IMR-90 (cell line): Measurements from ENCODE around the gene COL6A3. TPM values are rescaled to one million over a fixed set of nuclear protein-coding genes. Genes with fewer than 3 reads are reported as not detected.

ENCODE experiments used
- ATAC-seq: fragments of 200-7000 bp; cut with Tn5 transposase; 2 replicates; pipeline ENCODE4 v1.9.1; 2020; ENCODE audit warnings: low read depth, mild to moderate bottlenecking, moderate library complexity
- BruUV-seq: library from RNA; stranded (reverse); fragments of 400-500 nt; replicated peaks from 2 replicates; lab custom pipeline; 2021; lab: Mats Ljungman, UMichigan
- CTCF ChIA-PET: fragments of 300-600 bp; formaldehyde crosslinking; extraction: SDS; loops from one replicate; lab custom pipeline; 2021; ENCODE audit warnings: antibody characterized with exemption; lab: Yijun Ruan, JAX
- POLR2A ChIA-PET: fragments of 300-600 bp; sonication (Branson Sonifier 250); formaldehyde crosslinking; loops from one replicate; lab custom pipeline; 2022; ENCODE audit warnings: antibody characterized with exemption; ENCODE audit not compliant: unreplicated experiment; lab: Charles Lee
- DNase-seq: peaks from one replicate; pipeline ENCODE4 v3.0.0; 2013
- H2AFZ ChIP-seq: replicated peaks from 2 replicates; pipeline ENCODE3; 2013; ENCODE audit warnings: low read length, mild to moderate bottlenecking; ENCODE audit not compliant: poor library complexity
- H2AK5ac ChIP-seq: 2 replicates; pipeline ENCODE4 v1.6.1; 2013; ENCODE audit warnings: low read depth, low read length, inconsistent platforms
- H2AK9ac ChIP-seq: replicated peaks from 2 replicates; pipeline ENCODE3; 2013; ENCODE audit warnings: mild to moderate bottlenecking, low read depth, low read length, moderate library complexity; ENCODE audit not compliant: poor library complexity
- H2BK120ac ChIP-seq: 2 replicates; pipeline ENCODE4 v1.6.1; 2013; ENCODE audit warnings: low read depth, low read length, inconsistent platforms
- H2BK15ac ChIP-seq: 3 replicates; pipeline ENCODE4 v1.6.1; 2013; ENCODE audit warnings: low read depth, low read length, inconsistent platforms
- H2BK20ac ChIP-seq: 2 replicates; pipeline ENCODE4 v1.6.1; 2013; ENCODE audit warnings: low read depth, mild to moderate bottlenecking, inconsistent platforms, low read length, moderate library complexity
- H2BK5ac ChIP-seq: 2 replicates; pipeline ENCODE4 v1.6.1; 2013; ENCODE audit warnings: mild to moderate bottlenecking, low read depth, low read length, inconsistent platforms; ENCODE audit not compliant: poor library complexity, severe bottlenecking
- H3K14ac ChIP-seq: replicated peaks from 2 replicates; pipeline ENCODE4 v1.6.1; 2013; ENCODE audit warnings: low read depth, low read length, inconsistent platforms
- H3K18ac ChIP-seq: 2 replicates; pipeline ENCODE4 v1.6.1; 2013; ENCODE audit warnings: low read depth, low read length, control low read depth
- H3K23ac ChIP-seq: 2 replicates; pipeline ENCODE4 v1.6.1; 2013; ENCODE audit warnings: low read depth, low read length, inconsistent platforms
- H3K27ac ChIP-seq: 2 replicates; pipeline ENCODE4 v1.5.1; 2013; ENCODE audit warnings: mild to moderate bottlenecking, control low read depth, low read length; ENCODE audit not compliant: insufficient read depth
- H3K27me3 ChIP-seq: 2 replicates; pipeline ENCODE4 v1.6.1; 2013; ENCODE audit warnings: low read length; ENCODE audit not compliant: control insufficient read depth, insufficient read depth
- H3K36me3 ChIP-seq: 2 replicates; pipeline ENCODE4 v1.6.1; 2013; ENCODE audit warnings: low read length, mixed read lengths; ENCODE audit not compliant: control insufficient read depth, insufficient read depth
- H3K4ac ChIP-seq: 2 replicates; pipeline ENCODE4 v1.6.1; 2013; ENCODE audit warnings: low read depth, low read length, inconsistent platforms
- H3K4me1 ChIP-seq: 2 replicates; pipeline ENCODE4 v1.6.1; 2013; ENCODE audit warnings: low read length, mixed read lengths; ENCODE audit not compliant: control insufficient read depth, insufficient read depth
- H3K4me2 ChIP-seq: 2 replicates; pipeline ENCODE4 v1.6.1; 2013; ENCODE audit warnings: low read depth, mild to moderate bottlenecking, control low read depth, low read length, moderate library complexity
- H3K4me3 ChIP-seq: 2 replicates; pipeline ENCODE4 v1.5.1; 2013; ENCODE audit warnings: low read depth, mild to moderate bottlenecking, control low read depth, low read length, moderate library complexity; ENCODE audit not compliant: insufficient read depth
- H3K56ac ChIP-seq: 2 replicates; pipeline ENCODE4 v1.6.1; 2013; ENCODE audit warnings: low read length, inconsistent platforms; ENCODE audit not compliant: insufficient read depth; ENCODE audit errors: extremely low read depth
- H3K79me1 ChIP-seq, 2 experiments: 2 replicates each; pipeline ENCODE4 v1.6.1; 2013; ENCODE audit warnings: low read length in 2 of 2, inconsistent platforms in 1 of 2, low read depth in 1 of 2
- H3K9ac ChIP-seq: 2 replicates; pipeline ENCODE4 v1.6.1; 2013; ENCODE audit warnings: low read depth, low read length, control low read depth
- H3K9me1 ChIP-seq: 2 replicates; pipeline ENCODE4 v1.6.1; 2013; ENCODE audit warnings: low read length, inconsistent platforms; ENCODE audit not compliant: insufficient read depth
- H3K9me3 ChIP-seq: 2 replicates; pipeline ENCODE4 v1.6.1; 2013; ENCODE audit warnings: low read length; ENCODE audit not compliant: control insufficient read depth, insufficient read depth
- H4K20me1 ChIP-seq: 2 replicates; pipeline ENCODE4 v1.6.1; 2013; ENCODE audit warnings: low read length, inconsistent platforms; ENCODE audit not compliant: insufficient read depth
- H4K5ac ChIP-seq: 2 replicates; pipeline ENCODE4 v1.6.1; 2013; ENCODE audit warnings: mild to moderate bottlenecking, low read depth, low read length, control low read depth
- H4K8ac ChIP-seq, 2 experiments: 2 replicates each; pipeline ENCODE4 v1.6.1; 2013; ENCODE audit warnings: low read depth in 2 of 2, low read length in 2 of 2, control low read depth in 1 of 2, inconsistent platforms in 1 of 2
- H4K91ac ChIP-seq: 2 replicates; pipeline ENCODE4 v1.6.1; 2013; ENCODE audit warnings: low read depth, low read length, inconsistent platforms; ENCODE audit not compliant: insufficient read depth
- CEBPB ChIP-seq: IDR thresholded peaks from 2 replicates; pipeline ENCODE4 v1.6.1; 2012; ENCODE audit warnings: low read depth, low read length, improper control_type of control experiment
- CHD1 ChIP-seq: IDR thresholded peaks from 2 replicates; pipeline ENCODE4 v1.6.1; 2012; ENCODE audit warnings: low read depth, low read length, improper control_type of control experiment
- FOS ChIP-seq: fragments of 150-350 bp; IDR thresholded peaks from 2 replicates; pipeline ENCODE4 v1.6.1; 2016; ENCODE audit warnings: low read depth, low read length
- MAFK ChIP-seq: IDR thresholded peaks from 2 replicates; pipeline ENCODE4 v1.6.1; 2012; ENCODE audit warnings: low read depth, low read length, improper control_type of control experiment
- MAZ ChIP-seq: IDR thresholded peaks from 2 replicates; pipeline ENCODE4 v1.6.1; 2012; ENCODE audit warnings: low read depth, mild to moderate bottlenecking, low read length, improper control_type of control experiment, moderate library complexity, borderline replicate concordance
- NFE2L2 ChIP-seq: fragments of 150-350 bp; IDR thresholded peaks from 2 replicates; pipeline ENCODE4 v1.6.1; 2016; ENCODE audit warnings: low read depth, mild to moderate bottlenecking, low read length
- POLR2A ChIP-seq: IDR thresholded peaks from 2 replicates; pipeline ENCODE4 v1.6.1; 2012; ENCODE audit warnings: mild to moderate bottlenecking, low read depth, low read length
- RAD21 ChIP-seq: IDR thresholded peaks from 2 replicates; pipeline ENCODE4 v1.6.1; 2012; ENCODE audit warnings: low read length, improper control_type of control experiment
- RFX5 ChIP-seq: IDR thresholded peaks from 2 replicates; pipeline ENCODE4 v1.8.0; 2012; ENCODE audit warnings: low read depth, mild to moderate bottlenecking, low read length, moderate library complexity
- SMC3 ChIP-seq: fragments of 150-350 bp; IDR thresholded peaks from 2 replicates; pipeline ENCODE4 v1.6.1; 2016; ENCODE audit warnings: low read depth, mild to moderate bottlenecking, antibody characterized with exemption, low read length, moderate library complexity
- WGBS, 2 experiments: methylation state at CpG; one replicate each; pipeline versions ENCODE4 v1.1.5 to v1.1.7; 2013; ENCODE audit warnings: missing lambda C conversion rate in 2 of 2; ENCODE audit not compliant: insufficient read length in 1 of 2; ENCODE audit errors: extremely low coverage in 2 of 2; 5-methylcytosine and 5-hydroxymethylcytosine counted together
- dilution Hi-C: fragments of 300-500 bp; cut with HindIII; formaldehyde crosslinking; loops from one replicate; pipeline ENCODE4 v1.14.3; 2018; ENCODE audit warnings: low sequenced_read_pairs; ENCODE audit not compliant: unreplicated experiment
- in situ Hi-C: fragments of 300-500 bp; cut with MboI; formaldehyde crosslinking; loops from 3 replicates; pipeline ENCODE4 v1.14.3; 2019; ENCODE audit warnings: low sequenced_read_pairs, inconsistent platforms, mixed read lengths
- intact Hi-C: fragments of 100-400 bp; cut with micrococcal nuclease; formaldehyde crosslinking; loops from 2 replicates; pipeline ENCODE4 v1.10.0; 2022
- polyA plus RNA-seq, 3 experiments: library from polyadenylated mRNA; depleted of rRNA; stranded (reverse); fragments of >200 nt; gene quantifications; 2 replicates each; pipeline ENCODE4 v1.2.3, GENCODE V29; 2012; ENCODE audit warnings: low replicate concordance in 1 of 3
- total RNA-seq: library from RNA; depleted of rRNA; stranded (reverse); fragments of >200 nt; gene quantifications from 2 replicates; pipeline ENCODE4 v1.2.3, GENCODE V29; 2012
- TF ChIP-seq, protein P1 (sequence below): conservative IDR thresholded peaks from 2 replicates; pipeline ENCODE4 v1.5.1; 2012; ENCODE audit warnings: mild to moderate bottlenecking, low read depth, low read length, improper control_type of control experiment
- TF ChIP-seq, protein P2 (sequence below): fragments of 150-350 bp; IDR thresholded peaks from 2 replicates; pipeline ENCODE4 v1.6.1; 2017; ENCODE audit warnings: mild to moderate bottlenecking, antibody characterized with exemption, low read length, low read depth
- TF ChIP-seq, protein P3 (sequence below): fragments of 150-350 bp; IDR thresholded peaks from 2 replicates; pipeline ENCODE4 v1.6.1; 2016; ENCODE audit warnings: low read depth, mild to moderate bottlenecking, low read length, moderate library complexity, borderline replicate concordance

Gene COL6A3
- total and polyA plus RNA-seq, 2 of the 4 experiments (the other 2 are of a cell fraction): 964 to 1,855 TPM

GRCh38 chr2:237365671-237366070 is 48.3 kb downstream of the COL6A3 start:
- no peaks in the 10 kb centered on the region for H3K9me3 ChIP-seq
- H3K4ac ChIP-seq: no peak overlapping the region
- intact Hi-C loops: no loop called here

More at GRCh38 chr2:237365671-237366070, 48.3 kb downstream of the COL6A3 start:
- dilution Hi-C loops: no loop called here
- Histone ChIP-seq H3K27ac (peak overlapping the region; percentile 31; the same call in 1 of the 2 replicates), H4K20me1 (peaks cover 78% of the 10 kb centered on the region), H3K23ac (no peak overlapping the region), H3K27me3 (no peaks in the 10 kb centered on the region), H2BK15ac (no peak overlapping the region), H3K56ac (no peak overlapping the region), H2BK120ac (no peak overlapping the region), H3K79me1 (peaks cover 70 to 88% of the 10 kb centered on the region in 2 experiments), H2AFZ (no peak overlapping the region), H3K4me2 (no peak overlapping the region), H2AK9ac (no peak overlapping the region), H4K91ac (no peak overlapping the region), H4K5ac (no peak overlapping the region), H2BK5ac (no peak overlapping the region), H2AK5ac (no peak overlapping the region), H3K4me1 (peaks cover 18% of the 10 kb centered on the region), H4K8ac (no peak overlapping the region), H3K9ac (no peak overlapping the region), H3K14ac (no peak overlapping the region), H3K9me1 (peaks cover 35% of the 10 kb centered on the region), H3K18ac (no peak overlapping the region), H3K36me3 (peaks cover 88% of the 10 kb centered on the region), H2BK20ac (no peak overlapping the region), H3K4me3 (no peak overlapping the region)
- DNase-seq: no peak
- ChIA-PET POLR2A (no interaction called here), CTCF (interaction anchor here (0.6 kb wide), 1 partner anchor 54 kb away, joined by 6 read pairs; no protein-coding TSS in a partner anchor)
- in situ Hi-C loops: no loop called here
- TF ChIP-seq RFX5: no peak
- TF ChIP-seq NFE2L2: no peak
- TF ChIP-seq, protein P1, sequence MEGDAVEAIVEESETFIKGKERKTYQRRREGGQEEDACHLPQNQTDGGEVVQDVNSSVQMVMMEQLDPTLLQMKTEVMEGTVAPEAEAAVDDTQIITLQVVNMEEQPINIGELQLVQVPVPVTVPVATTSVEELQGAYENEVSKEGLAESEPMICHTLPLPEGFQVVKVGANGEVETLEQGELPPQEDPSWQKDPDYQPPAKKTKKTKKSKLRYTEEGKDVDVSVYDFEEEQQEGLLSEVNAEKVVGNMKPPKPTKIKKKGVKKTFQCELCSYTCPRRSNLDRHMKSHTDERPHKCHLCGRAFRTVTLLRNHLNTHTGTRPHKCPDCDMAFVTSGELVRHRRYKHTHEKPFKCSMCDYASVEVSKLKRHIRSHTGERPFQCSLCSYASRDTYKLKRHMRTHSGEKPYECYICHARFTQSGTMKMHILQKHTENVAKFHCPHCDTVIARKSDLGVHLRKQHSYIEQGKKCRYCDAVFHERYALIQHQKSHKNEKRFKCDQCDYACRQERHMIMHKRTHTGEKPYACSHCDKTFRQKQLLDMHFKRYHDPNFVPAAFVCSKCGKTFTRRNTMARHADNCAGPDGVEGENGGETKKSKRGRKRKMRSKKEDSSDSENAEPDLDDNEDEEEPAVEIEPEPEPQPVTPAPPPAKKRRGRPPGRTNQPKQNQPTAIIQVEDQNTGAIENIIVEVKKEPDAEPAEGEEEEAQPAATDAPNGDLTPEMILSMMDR: no peak
- no peak for TF ChIP-seq POLR2A
- TF ChIP-seq, protein P2, sequence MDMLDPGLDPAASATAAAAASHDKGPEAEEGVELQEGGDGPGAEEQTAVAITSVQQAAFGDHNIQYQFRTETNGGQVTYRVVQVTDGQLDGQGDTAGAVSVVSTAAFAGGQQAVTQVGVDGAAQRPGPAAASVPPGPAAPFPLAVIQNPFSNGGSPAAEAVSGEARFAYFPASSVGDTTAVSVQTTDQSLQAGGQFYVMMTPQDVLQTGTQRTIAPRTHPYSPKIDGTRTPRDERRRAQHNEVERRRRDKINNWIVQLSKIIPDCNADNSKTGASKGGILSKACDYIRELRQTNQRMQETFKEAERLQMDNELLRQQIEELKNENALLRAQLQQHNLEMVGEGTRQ: no peak
- no peak for TF ChIP-seq MAZ
- TF ChIP-seq RAD21: no peak
- no peak for TF ChIP-seq SMC3
- TF ChIP-seq FOS: no peak
- TF ChIP-seq, protein P3, sequence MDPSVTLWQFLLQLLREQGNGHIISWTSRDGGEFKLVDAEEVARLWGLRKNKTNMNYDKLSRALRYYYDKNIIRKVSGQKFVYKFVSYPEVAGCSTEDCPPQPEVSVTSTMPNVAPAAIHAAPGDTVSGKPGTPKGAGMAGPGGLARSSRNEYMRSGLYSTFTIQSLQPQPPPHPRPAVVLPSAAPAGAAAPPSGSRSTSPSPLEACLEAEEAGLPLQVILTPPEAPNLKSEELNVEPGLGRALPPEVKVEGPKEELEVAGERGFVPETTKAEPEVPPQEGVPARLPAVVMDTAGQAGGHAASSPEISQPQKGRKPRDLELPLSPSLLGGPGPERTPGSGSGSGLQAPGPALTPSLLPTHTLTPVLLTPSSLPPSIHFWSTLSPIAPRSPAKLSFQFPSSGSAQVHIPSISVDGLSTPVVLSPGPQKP: no peak
- no peak for TF ChIP-seq CHD1
- TF ChIP-seq MAFK: no peak
- no peak for TF ChIP-seq CEBPB
- 98% methylated on average over 9 of the region's 19 CpGs; no CpG with 5 or more reads in 1 of the 2 experiments for WGBS, 2 experiments
- no TSS peak for BruUV-seq
- no peak for ATAC-seq
